ENCODE data around the gene MRPS21. TPM values are rescaled to one million over a fixed set of nuclear protein-coding genes. Genes with fewer than 3 reads are reported as not detected.

Gene MRPS21
- total RNA-seq (ENCODE audit: low replicate concordance), result 84.2 and 132 TPM in 2 replicates

DNA sequence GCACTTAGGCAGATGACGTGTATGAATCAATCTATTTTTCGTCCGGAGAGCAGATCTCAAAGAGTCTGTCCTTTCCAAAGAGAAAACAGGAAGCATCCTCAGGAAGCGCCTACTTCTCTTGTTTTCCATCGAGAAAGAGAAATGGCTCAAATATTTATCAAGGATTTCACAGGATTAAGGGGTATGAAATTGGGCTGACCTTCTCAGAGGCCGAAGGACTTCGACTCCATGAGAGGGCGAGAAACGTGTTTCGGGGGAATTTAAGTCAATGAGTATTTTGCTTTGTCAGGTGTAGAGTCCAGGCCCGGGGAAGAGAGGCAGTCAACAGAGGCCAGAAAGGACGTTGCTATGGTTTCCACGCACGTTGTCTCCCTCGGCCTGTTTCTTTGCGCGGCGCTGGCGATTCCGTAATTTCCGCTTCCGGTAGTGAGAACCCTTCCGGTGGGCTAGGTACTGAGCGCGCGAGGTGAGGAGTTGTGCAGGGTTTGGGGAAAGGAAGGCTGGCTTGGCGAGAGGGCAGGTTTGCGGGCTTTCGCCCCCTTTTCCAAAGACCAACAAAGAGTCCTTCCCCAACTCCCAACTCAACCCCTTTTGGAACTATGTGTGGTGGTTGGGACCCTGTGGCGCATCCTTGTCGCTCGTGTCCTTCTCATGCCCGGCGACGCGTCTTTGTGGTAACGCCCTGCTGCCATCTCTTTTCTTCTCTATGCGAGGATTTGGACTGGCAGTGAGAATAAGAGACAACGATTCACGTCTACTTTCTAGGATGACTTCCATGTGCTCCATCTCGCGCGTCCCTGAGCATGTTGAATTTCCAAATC is at the start of gene MRPS21:
Gene MRPS21 (plus strand): TSS at position 429 of the 821 bp plus-strand sequence. CDS start 506 bp downstream, outside the sequence.

DNA sequence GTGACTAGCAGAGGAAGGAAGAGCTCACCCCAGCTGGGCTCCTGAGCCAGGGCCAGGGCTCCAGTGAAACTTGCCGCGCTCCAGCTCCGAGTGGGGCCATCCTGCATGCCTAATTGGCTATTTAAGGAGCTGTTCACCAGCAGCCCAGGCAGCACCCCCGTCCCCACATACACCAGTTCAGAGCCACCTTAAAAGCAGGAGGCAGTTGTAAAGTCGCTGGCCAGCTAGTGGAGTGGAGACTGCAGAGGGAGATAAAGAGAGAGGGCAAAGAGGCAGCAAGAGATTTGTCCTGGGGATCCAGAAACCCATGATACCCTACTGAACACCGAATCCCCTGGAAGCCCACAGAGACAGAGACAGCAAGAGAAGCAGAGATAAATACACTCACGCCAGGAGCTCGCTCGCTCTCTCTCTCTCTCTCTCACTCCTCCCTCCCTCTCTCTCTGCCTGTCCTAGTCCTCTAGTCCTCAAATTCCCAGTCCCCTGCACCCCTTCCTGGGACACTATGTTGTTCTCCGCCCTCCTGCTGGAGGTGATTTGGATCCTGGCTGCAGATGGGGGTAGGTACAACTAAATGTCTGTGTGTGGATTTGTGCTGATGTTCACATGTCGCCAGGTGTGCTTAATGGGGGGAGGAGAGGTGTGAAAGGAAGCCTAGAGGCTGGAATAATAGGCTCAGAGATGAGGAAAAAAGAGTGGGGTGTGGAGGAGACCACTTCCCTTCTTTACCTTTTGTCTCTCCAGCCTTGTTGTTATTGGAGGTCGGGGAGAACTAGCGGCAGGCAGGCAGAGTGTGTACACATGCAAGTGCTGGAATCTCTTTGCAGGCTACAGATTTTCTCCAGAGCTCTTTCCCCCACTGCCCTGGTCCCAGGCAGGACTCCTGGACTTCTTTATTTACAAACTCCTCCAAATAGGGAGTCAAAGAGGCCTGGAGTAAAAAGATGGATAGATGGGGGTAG is 35.8 kb upstream of the MRPS21 start, which contains the start of gene CA14:
Gene CA14 (plus strand): TSS at position 151 of the 962 bp plus-strand sequence. CDS start 355 bp downstream, at position 506.

DNA sequence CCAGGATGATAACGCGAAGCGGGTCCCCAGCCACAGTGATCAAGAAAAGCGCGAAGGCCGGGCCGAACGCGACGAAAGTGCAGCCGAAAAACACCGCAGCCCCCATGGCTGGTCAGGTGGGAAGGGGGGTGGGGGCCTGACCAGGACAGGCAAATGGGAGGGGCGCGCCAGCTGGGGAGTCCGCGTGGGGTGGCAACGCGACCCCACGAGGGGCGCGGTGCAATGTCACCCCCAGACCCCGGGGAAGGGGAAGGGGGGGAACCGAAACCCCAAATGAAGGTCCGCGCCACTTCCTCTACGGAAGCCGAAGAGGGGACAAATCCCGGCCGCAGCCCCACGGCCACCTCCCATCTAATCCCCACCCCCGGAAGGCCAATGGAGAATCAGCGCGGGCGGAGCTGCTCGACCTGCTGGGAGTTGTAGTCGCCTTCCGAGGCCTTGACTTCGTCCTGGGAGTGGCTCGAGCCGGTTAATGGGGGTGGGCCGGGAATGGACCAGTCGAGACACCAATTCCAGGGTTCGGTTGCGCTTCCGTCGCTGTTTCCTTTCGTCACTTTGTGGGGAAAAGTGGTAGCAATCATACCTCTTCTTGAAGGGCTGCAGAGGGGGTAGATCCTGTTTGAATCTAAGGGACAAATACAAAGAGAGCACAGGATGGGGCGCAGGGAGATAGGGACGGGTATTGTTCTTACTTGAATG is 24.8 kb upstream of the MRPS21 start, which contains the start of gene APH1A:
Gene APH1A (minus strand): TSS at position 312 of the 699 bp plus-strand sequence. CDS start 206 bp downstream, at position 106.

DNA sequence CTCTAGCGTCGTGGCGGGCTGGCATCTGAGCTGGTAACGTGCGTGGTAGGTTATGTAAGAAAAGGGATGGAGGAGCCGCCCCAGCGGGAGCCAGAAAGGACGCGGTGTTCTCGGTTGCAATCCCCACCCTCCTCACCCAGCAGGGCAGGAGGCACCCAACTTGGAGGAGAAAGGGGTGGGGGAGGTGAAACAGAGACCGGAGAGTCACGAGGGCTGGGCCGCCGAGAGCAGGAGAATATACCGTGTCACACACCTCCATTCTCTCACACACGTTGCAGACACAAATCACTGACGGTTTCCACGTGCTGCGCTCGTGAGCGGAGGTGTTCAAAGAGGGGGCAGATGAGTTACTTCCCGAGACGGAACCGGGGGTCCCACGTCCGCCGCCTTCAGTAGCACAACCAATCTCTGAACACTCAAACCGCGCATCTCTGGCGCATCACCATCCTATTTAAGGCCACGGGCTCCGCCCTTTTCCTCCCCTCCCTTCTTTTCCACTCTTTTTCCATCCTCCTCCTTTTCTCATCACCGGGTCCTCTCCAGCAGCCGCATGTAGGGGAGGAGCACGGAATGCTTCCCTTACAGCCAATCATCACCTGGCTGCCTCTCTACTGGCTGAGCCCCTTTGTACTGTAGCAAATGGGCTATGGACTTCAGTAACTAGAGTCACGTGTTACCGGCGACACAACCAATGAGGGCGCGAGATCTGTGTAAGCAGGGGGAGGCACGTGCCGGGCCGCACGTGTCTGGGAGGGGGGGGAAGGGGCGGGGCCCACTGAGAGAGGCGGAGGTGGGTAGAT is 11.7 kb upstream of the MRPS21 start, which contains the start of gene CIART:
Gene CIART (plus strand): TSS at position 797 of the 800 bp plus-strand sequence. CDS start 714 bp downstream, outside the sequence.

Other genes starting within 250 kb of the MRPS21 start
- gene VPS45, start 226.1 kb upstream of the MRPS21 start, total RNA-seq (ENCODE audit: low replicate concordance), result 31.0 and 55.6 TPM in 2 replicates
- 21.2 and 74.5 TPM in 2 replicates for gene PLEKHO1, start 143.9 kb upstream of the MRPS21 start, total RNA-seq (ENCODE audit: low replicate concordance)
- gene ANP32E, start 57.7 kb upstream of the MRPS21 start, total RNA-seq (ENCODE audit: low replicate concordance), result 30.9 and 64.6 TPM in 2 replicates
- not detected in 2 replicates for gene CA14, start 36.1 kb upstream of the MRPS21 start, total RNA-seq (ENCODE audit: low replicate concordance)
- 88.9 and 92.4 TPM in 2 replicates for gene APH1A, start 24.8 kb upstream of the MRPS21 start, total RNA-seq (ENCODE audit: low replicate concordance)
- gene C1orf54, start 21.1 kb upstream of the MRPS21 start, total RNA-seq (ENCODE audit: low replicate concordance), result 60.8 and 66.7 TPM in 2 replicates
- gene CIART, start 11.3 kb upstream of the MRPS21 start, total RNA-seq (ENCODE audit: low replicate concordance), result 2.9 and 4.2 TPM in 2 replicates
- 26.4 and 32.3 TPM in 2 replicates for gene PRPF3, start 27.7 kb downstream of the MRPS21 start, total RNA-seq (ENCODE audit: low replicate concordance)
- 4.1 TPM in 2 replicates for gene RPRD2, start 70.3 kb downstream of the MRPS21 start, total RNA-seq (ENCODE audit: low replicate concordance)
- 13.5 and 14.0 TPM in 2 replicates for gene TARS2, start 193.6 kb downstream of the MRPS21 start, total RNA-seq (ENCODE audit: low replicate concordance)
- gene ECM1, start 214.2 kb downstream of the MRPS21 start, total RNA-seq (ENCODE audit: low replicate concordance), result 7.6 and 8.4 TPM in 2 replicates
- 0.23 and 0.70 TPM in 2 replicates for gene FALEC, start 221.9 kb downstream of the MRPS21 start, total RNA-seq (ENCODE audit: low replicate concordance)

Data from smooth muscle cell of the coronary artery (primary cell).